HG02943 (cell line): ENCODE results near the gene RHOV.
"Not testable (repeated sequence)": the region's sequence is repeated elsewhere in the genome, so short reads cannot be mapped to it uniquely, and the experiment has no call there.

Experiments
- ATAC-seq: cut with Tn5 transposase; IDR thresholded peaks from one replicate; pipeline ENCODE4 v1.9.1; 2021; ENCODE audit warnings: mild to moderate bottlenecking, low read depth, moderate library complexity; ENCODE audit not compliant: unreplicated experiment

The RHOV gene

GRCh38 chr15:40878785-40879184 is 4.8 kb upstream of the RHOV start:
- no peak for ATAC-seq

- ATAC-seq: no peak
These were observed 3.7 kb upstream of the RHOV start for GRCh38 chr15:40877694-40878093.

GRCh38 chr15:40875991-40876730 is 2.1 kb upstream of the RHOV start:
- ATAC-seq: no peak

GRCh38 chr15:40872791-40873693 is 992 bp downstream of the RHOV start:
- ATAC-seq: no peak

GRCh38 chr15:40871749-40872617 is 2.1 kb downstream of the RHOV start:
- ATAC-seq: no peak

- no peak for ATAC-seq
These were observed 3.3 kb downstream of the RHOV start for GRCh38 chr15:40870716-40871115.

- no peak for ATAC-seq
These were observed 4.3 kb downstream of the RHOV start for GRCh38 chr15:40869686-40870085.

GRCh38 chr15:40867199-40867598 is 6.8 kb downstream of the RHOV start:
- ATAC-seq: no peak

- no peak for ATAC-seq
These were observed 10.3 kb downstream of the RHOV start for GRCh38 chr15:40863660-40864270.

GRCh38 chr15:40861147-40861546 is 12.9 kb downstream of the RHOV start:
- ATAC-seq: not testable (repeated sequence)

- no peak for ATAC-seq
These were observed 14.7 kb downstream of the RHOV start for GRCh38 chr15:40859206-40859851.

- no peak for ATAC-seq
These were observed 15.3 kb downstream of the RHOV start for GRCh38 chr15:40858706-40859105.

GRCh38 chr15:40857601-40858341 is 16.3 kb downstream of the RHOV start:
- ATAC-seq: no peak

- no peak for ATAC-seq
These were observed 17.3 kb downstream of the RHOV start for GRCh38 chr15:40856746-40857145.

- no peak for ATAC-seq
These were observed 18.3 kb downstream of the RHOV start for GRCh38 chr15:40855706-40856234.

- ATAC-seq: no peak
These were observed 19.9 kb downstream of the RHOV start for GRCh38 chr15:40854161-40854560.

- ATAC-seq: no peak
These were observed 20.7 kb downstream of the RHOV start for GRCh38 chr15:40853241-40853890.

- ATAC-seq: no peak
These were observed 21.5 kb downstream of the RHOV start for GRCh38 chr15:40852529-40852928.
